ENCODE measurements around the gene BUD31.

DNA sequence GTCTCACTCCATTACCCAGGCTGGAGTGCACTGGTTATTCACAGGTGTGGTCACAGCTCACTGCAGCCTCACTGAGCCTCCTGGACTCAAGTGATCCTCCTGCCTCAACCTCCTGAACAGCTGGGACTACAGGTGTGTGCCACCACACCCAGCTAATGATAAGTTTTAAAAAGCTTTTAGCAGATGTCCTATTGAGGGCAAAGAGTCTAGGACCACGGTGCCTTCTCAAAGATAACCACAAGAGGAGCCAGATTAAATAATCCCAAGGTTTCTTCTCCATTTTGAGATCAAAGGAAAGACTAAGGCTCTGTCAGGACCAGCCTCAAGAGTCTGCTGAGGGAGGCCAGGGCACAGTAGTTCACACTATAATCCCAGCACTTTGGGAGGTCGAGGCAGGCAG is 52.5 kb downstream of the BUD31 start:
- TF ChIP-seq, protein P1, sequence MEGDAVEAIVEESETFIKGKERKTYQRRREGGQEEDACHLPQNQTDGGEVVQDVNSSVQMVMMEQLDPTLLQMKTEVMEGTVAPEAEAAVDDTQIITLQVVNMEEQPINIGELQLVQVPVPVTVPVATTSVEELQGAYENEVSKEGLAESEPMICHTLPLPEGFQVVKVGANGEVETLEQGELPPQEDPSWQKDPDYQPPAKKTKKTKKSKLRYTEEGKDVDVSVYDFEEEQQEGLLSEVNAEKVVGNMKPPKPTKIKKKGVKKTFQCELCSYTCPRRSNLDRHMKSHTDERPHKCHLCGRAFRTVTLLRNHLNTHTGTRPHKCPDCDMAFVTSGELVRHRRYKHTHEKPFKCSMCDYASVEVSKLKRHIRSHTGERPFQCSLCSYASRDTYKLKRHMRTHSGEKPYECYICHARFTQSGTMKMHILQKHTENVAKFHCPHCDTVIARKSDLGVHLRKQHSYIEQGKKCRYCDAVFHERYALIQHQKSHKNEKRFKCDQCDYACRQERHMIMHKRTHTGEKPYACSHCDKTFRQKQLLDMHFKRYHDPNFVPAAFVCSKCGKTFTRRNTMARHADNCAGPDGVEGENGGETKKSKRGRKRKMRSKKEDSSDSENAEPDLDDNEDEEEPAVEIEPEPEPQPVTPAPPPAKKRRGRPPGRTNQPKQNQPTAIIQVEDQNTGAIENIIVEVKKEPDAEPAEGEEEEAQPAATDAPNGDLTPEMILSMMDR (IDR thresholded peaks at IDR 0.05), result no peak; the same call in 1 of the 2 replicates
- no peak for TF ChIP-seq ZFX (IDR thresholded peaks at IDR 0.05; ENCODE audit: borderline replicate concordance)
